Stimulated activated naive CD4-positive, alpha-beta T cell (primary cell): ENCODE measurements around the gene SLC2A11.
A peak's percentile ranks its signal among the peaks of the same experiment; 100 is the strongest.
"Not testable (repeated sequence)": the region's sequence is repeated elsewhere in the genome, so short reads cannot be mapped to it uniquely, and the experiment has no call there.

Source experiments
- DNase-seq, 6 experiments: peaks; one replicate each; lab custom pipeline; 2025; lab: John Stamatoyannopoulos, UW

Gene SLC2A11

GRCh38 chr22:23908587-23909205 lies 51.0 kb downstream of the SLC2A11 start:
- no peak for DNase-seq

GRCh38 chr22:23909296-23909898 lies 51.7 kb downstream of the SLC2A11 start:
- DNase-seq, result no peak

GRCh38 chr22:23910496-23911190 lies 53.0 kb downstream of the SLC2A11 start:
- DNase-seq, result no peak

GRCh38 chr22:23911318-23911980 lies 53.8 kb downstream of the SLC2A11 start:
- no peak for DNase-seq

- no peak for DNase-seq
These were observed 54.7 kb downstream of the SLC2A11 start for GRCh38 chr22:23912293-23912903.

- DNase-seq, result no peak
These were observed 55.6 kb downstream of the SLC2A11 start for GRCh38 chr22:23913306-23913660.

- DNase-seq, result peak; percentile 93 to 98 (median 95)
These were observed 56.1 kb downstream of the SLC2A11 start for GRCh38 chr22:23913661-23914353.

- DNase-seq, result no peak
These were observed 57.6 kb downstream of the SLC2A11 start for GRCh38 chr22:23915290-23915689.

- not testable (repeated sequence) for DNase-seq
These were observed 62.6 kb downstream of the SLC2A11 start for GRCh38 chr22:23920267-23920611.

- DNase-seq, result not testable (repeated sequence)
These were observed 64.0 kb downstream of the SLC2A11 start for GRCh38 chr22:23921586-23922201.

- DNase-seq, result no peak
These were observed 65.2 kb downstream of the SLC2A11 start for GRCh38 chr22:23922921-23923320.

- no peak for DNase-seq
These were observed 67.4 kb downstream of the SLC2A11 start for GRCh38 chr22:23925020-23925606.

- no peak for DNase-seq
These were observed 68.9 kb downstream of the SLC2A11 start for GRCh38 chr22:23926561-23926960.
